Right ventricle myocardium inferior (tissue), 1 donor: ENCODE results near the gene ARID1A. TPM values are rescaled to one million over a fixed set of nuclear protein-coding genes. Genes with fewer than 3 reads are reported as not detected.
"Not testable (repeated sequence)": the region's sequence is repeated elsewhere in the genome, so short reads cannot be mapped to it uniquely, and the experiment has no call there.

Experiments
- ATAC-seq: fragments of 200-7000 bp; cut with Tn5 transposase; one replicate; pipeline ENCODE4 v1.9.1; 2020; ENCODE audit warnings: mild to moderate bottlenecking, moderate library complexity
- DNase-seq: peaks from one replicate; pipeline ENCODE4 v3.0.0; 2021; ENCODE audit errors: missing footprints
- intact Hi-C: fragments of 100-400 bp; cut with DNase I; formaldehyde crosslinking; loops from one replicate; pipeline ENCODE4 v1.11.0; 2022
- total RNA-seq: library from RNA; stranded (reverse); fragmentation: NEBNext Ultra II Directional; extraction: Animal tissue kit (Norgen Biotek cat#: 25700); gene quantifications from one replicate; pipeline ENCODE4 v1.2.1, GENCODE V29; 2021
- donor health status: DM: no; HTN: yes; CAD: no; lungs with severe emphysema.

The ARID1A gene
- total RNA-seq, 1 donor from 2014 or later = 27.5 TPM

GRCh38 chr1:26791626-26792025 is 95.8 kb downstream of the ARID1A start:
- intact Hi-C loops = no loop called here
- no peak for DNase-seq
- no peak for ATAC-seq

- ATAC-seq = no peak
- intact Hi-C loops = no loop called here
- no peak for DNase-seq
These were observed 97.1 kb downstream of the ARID1A start for GRCh38 chr1:26792924-26793323.

- intact Hi-C loops = no loop called here
- peak; percentile 50 for DNase-seq
- ATAC-seq = no peak
These were observed 98.6 kb downstream of the ARID1A start for GRCh38 chr1:26794391-26794790.

- ATAC-seq (peak; percentile 32), DNase-seq (no peak)
- intact Hi-C loops = no loop called here
These were observed 101.8 kb downstream of the ARID1A start for GRCh38 chr1:26797627-26798026.

GRCh38 chr1:26799479-26800142 is 103.8 kb downstream of the ARID1A start:
- peak; percentile 79 for DNase-seq
- intact Hi-C loops = no loop called here
- peak; percentile 95 for ATAC-seq

GRCh38 chr1:26803932-26804331 is 108.1 kb downstream of the ARID1A start:
- intact Hi-C loops, DNase-seq, ATAC-seq: not testable (repeated sequence)

GRCh38 chr1:26810105-26810504 is 114.3 kb downstream of the ARID1A start:
- intact Hi-C loops = loop anchor here (2.0 kb wide), 1 partner anchor 67 kb away; no protein-coding TSS in a partner anchor
- DNase-seq (peak; percentile 62), ATAC-seq (peak; percentile 28)

GRCh38 chr1:26811057-26811456 is 115.2 kb downstream of the ARID1A start:
- intact Hi-C loops = loop anchor here (2.0 kb wide), 1 partner anchor 66 kb away; no protein-coding TSS in a partner anchor
- ATAC-seq (no peak), DNase-seq (no peak)

- intact Hi-C loops = loop anchor here (2.0 kb wide), 1 partner anchor 65 kb away; no protein-coding TSS in a partner anchor
- DNase-seq = no peak
- ATAC-seq = no peak
These were observed 115.9 kb downstream of the ARID1A start for GRCh38 chr1:26811708-26812107.

- intact Hi-C loops = no loop called here
- no peak for DNase-seq
- no peak for ATAC-seq
These were observed 118.6 kb downstream of the ARID1A start for GRCh38 chr1:26814377-26814776.

- ATAC-seq (no peak), DNase-seq (no peak)
- intact Hi-C loops = no loop called here
These were observed 119.1 kb downstream of the ARID1A start for GRCh38 chr1:26814893-26815292.

- intact Hi-C loops = no loop called here
- no peak for DNase-seq
These were observed 125.0 kb downstream of the ARID1A start for GRCh38 chr1:26820784-26821269.

GRCh38 chr1:26822737-26823395 is 127.1 kb downstream of the ARID1A start:
- ATAC-seq = no peak

More at GRCh38 chr1:26820784-26821269, 125.0 kb downstream of the ARID1A start:
- peak; percentile 46 for ATAC-seq

GRCh38 chr1:26824731-26825130 is 128.9 kb downstream of the ARID1A start:
- ATAC-seq (no peak), DNase-seq (no peak)
- intact Hi-C loops = no loop called here

More at GRCh38 chr1:26822737-26823395, 127.1 kb downstream of the ARID1A start:
- DNase-seq = no peak
- intact Hi-C loops = no loop called here

- DNase-seq (peak; percentile 91), ATAC-seq (peak; percentile 81)
- intact Hi-C loops = no loop called here
These were observed 130.7 kb downstream of the ARID1A start, which contains the start of gene ZDHHC18 for GRCh38 chr1:26826261-26827105. Gene ZDHHC18 (plus strand): TSS chr1:26826688. CDS start chr1:26826805, 117 bp downstream.

- DNase-seq (no peak), ATAC-seq (no peak)
- intact Hi-C loops = no loop called here
These were observed 131.3 kb downstream of the ARID1A start for GRCh38 chr1:26827106-26827604.

- intact Hi-C loops = no loop called here
- ATAC-seq (no peak), DNase-seq (no peak)
These were observed 131.8 kb downstream of the ARID1A start for GRCh38 chr1:26827663-26828062.

- intact Hi-C loops = no loop called here
- ATAC-seq (peak; percentile 50), DNase-seq (no peak)
These were observed 132.7 kb downstream of the ARID1A start for GRCh38 chr1:26828411-26828991.
